Upper lobe of left lung (tissue), 6 donors: ENCODE measurements around the gene ARRB1. TPM values are rescaled to one million over a fixed set of nuclear protein-coding genes. Genes with fewer than 3 reads are reported as not detected.

Source experiments
- ATAC-seq, 2 donors: fragments of 200-7000 bp; cut with Tn5 transposase; one replicate each; pipeline ENCODE4 v1.9.1; 2022; ENCODE audit warnings: mild to moderate bottlenecking in 2 of 2, moderate library complexity in 2 of 2; ENCODE audit not compliant: low FRiP score in 2 of 2
- DNase-seq, 2 donors: peaks; one replicate each; pipeline ENCODE4 v3.0.0-alpha.2; 2019 to 2020
- H3K27ac ChIP-seq, 4 donors: fragments of 200-600 bp; sonication (generic); one replicate each; pipeline ENCODE4 v1.5.1; 2016 to 2019
- H3K27me3 ChIP-seq, 4 donors: fragments of 200-600 bp; sonication (generic); one replicate each; pipeline ENCODE4 v1.5.1; 2017 to 2019
- H3K36me3 ChIP-seq, 4 donors: fragments of 200-600 bp; sonication (generic); one replicate each; pipeline ENCODE4 v1.5.1; 2016 to 2019
- H3K4me1 ChIP-seq, 4 donors: fragments of 200-600 bp; sonication (generic); one replicate each; pipeline ENCODE4 v1.5.1; 2018 to 2019
- H3K4me3 ChIP-seq, 4 donors: fragments of 200-600 bp; sonication (generic); one replicate each; pipeline ENCODE4 v1.5.1; 2017 to 2019; ENCODE audit warnings: mild to moderate bottlenecking in 2 of 4, moderate library complexity in 1 of 4
- H3K9me3 ChIP-seq, 4 donors: fragments of 200-600 bp; sonication (generic); one replicate each; pipeline ENCODE4 v1.5.1; 2018 to 2019
- CTCF ChIP-seq, 6 experiments: fragments of 450-650 bp in 4 of 6; fragments of 200-600 bp in 2 of 6; sonication (generic) in 2 of 6; IDR thresholded peaks; one replicate each; pipeline ENCODE4 v1.5.1; 2016 to 2019; ENCODE audit warnings: antibody characterized with exemption in 6 of 6
- EP300 ChIP-seq, 4 donors: sonication (generic); formaldehyde crosslinking; IDR thresholded peaks; one replicate each; pipeline ENCODE4 v1.5.1; 2017; ENCODE audit warnings: antibody characterized with exemption in 4 of 4, control low read depth in 2 of 4
- POLR2A ChIP-seq, 4 donors: fragments of 450-650 bp; IDR thresholded peaks; one replicate each; pipeline ENCODE4 v1.5.1; 2016 to 2017; ENCODE audit warnings: antibody characterized with exemption in 4 of 4, mild to moderate bottlenecking in 2 of 4
- POLR2AphosphoS5 ChIP-seq, 2 donors: sonication (generic); formaldehyde crosslinking; IDR thresholded peaks; one replicate each; pipeline ENCODE4 v1.5.1; 2017; ENCODE audit warnings: antibody characterized with exemption in 2 of 2
- WGBS, 2 donors: methylation state at CpG; one replicate each; pipeline ENCODE4 v1.1.5; 2017 to 2018; 5-methylcytosine and 5-hydroxymethylcytosine counted together
- total RNA-seq, 6 donors: library from RNA; depleted of rRNA in 4 of 6; stranded (reverse); fragments of >200 nt in 4 of 6; gene quantifications; one replicate each; pipeline versions ENCODE4 v1.1.0 to v1.2.1, GENCODE V29; 2016 to 2021
- donor health status: DM: no; HTN: no; CAD: no; lungs with moderate emphysema.
- donor health status: DM: no; HTN: yes; CAD: no; lungs with severe emphysema.

ARRB1 gene
- total RNA-seq, 6 donors from 2014 or later, result 119 to 235 (median 170) TPM

- Histone ChIP-seq H3K9me3 (no peaks in the 10 kb centered on the region), H3K4me3 (no peak overlapping the region), H3K27me3 (peaks cover 0 to 34% (median 16%) of the 10 kb centered on the region in 4 donors), H3K36me3 (no peaks in the 10 kb centered on the region), H3K27ac (no peak overlapping the region), H3K4me1 (peaks cover 9 to 26% (median 17%) of the 10 kb centered on the region in 4 donors)
- DNase-seq (peak in 1 of 2 donors; percentile 10), ATAC-seq (no peak)
- 49 to 56% methylated on average over 10 of the region's 10 CpGs for WGBS, 2 donors
- no peak for TF ChIP-seq POLR2A (IDR thresholded peaks at IDR 0.05)
- no peak for TF ChIP-seq EP300 (IDR thresholded peaks at IDR 0.05)
- no peak for TF ChIP-seq CTCF (IDR thresholded peaks at IDR 0.05)
- no peak for TF ChIP-seq POLR2AphosphoS5 (IDR thresholded peaks at IDR 0.05)
Observed at GRCh38 chr11:75239531-75240290, 111.8 kb downstream of the ARRB1 start.

GRCh38 chr11:75238595-75239440 is 112.6 kb downstream of the ARRB1 start:
- Histone ChIP-seq H3K4me1 (peaks cover 9 to 26% (median 17%) of the 10 kb centered on the region in 4 donors), H3K9me3 (no peaks in the 10 kb centered on the region), H3K36me3 (no peaks in the 10 kb centered on the region), H3K27ac (no peak overlapping the region), H3K27me3 (peaks cover 0 to 34% (median 16%) of the 10 kb centered on the region in 4 donors), H3K4me3 (no peak overlapping the region)
- WGBS, 2 donors, result 79 to 82% methylated on average over 8 to 9 of the region's 9 CpGs
- ATAC-seq (no peak), DNase-seq (peak in 1 of 2 donors; percentile 15)
- TF ChIP-seq POLR2AphosphoS5 (IDR thresholded peaks at IDR 0.05) (no peak), CTCF (IDR thresholded peaks at IDR 0.05) (no peak), EP300 (IDR thresholded peaks at IDR 0.05) (no peak), POLR2A (IDR thresholded peaks at IDR 0.05) (no peak)

- Histone ChIP-seq H3K9me3 (no peaks in the 10 kb centered on the region), H3K27ac (no peak overlapping the region), H3K4me1 (peaks cover 9 to 21% (median 14%) of the 10 kb centered on the region in 4 donors), H3K4me3 (no peak overlapping the region), H3K36me3 (no peaks in the 10 kb centered on the region), H3K27me3 (peaks cover 0 to 21% (median 9%) of the 10 kb centered on the region in 4 donors)
- DNase-seq, result peak in 1 of 2 donors; percentile 7
- no peak for ATAC-seq
- TF ChIP-seq POLR2A (IDR thresholded peaks at IDR 0.05), result no peak
- TF ChIP-seq CTCF (IDR thresholded peaks at IDR 0.05), result no peak
- TF ChIP-seq POLR2AphosphoS5 (IDR thresholded peaks at IDR 0.05), result no peak
- TF ChIP-seq EP300 (IDR thresholded peaks at IDR 0.05), result no peak
- WGBS, 2 donors, result 81 to 91% methylated on average over 8 of the region's 8 CpGs
Observed at GRCh38 chr11:75237050-75237449, 114.4 kb downstream of the ARRB1 start.

- DNase-seq, result no peak
- no peaks in the 10 kb centered on the region for H3K36me3 ChIP-seq
Observed at GRCh38 chr11:75236062-75236461, 115.4 kb downstream of the ARRB1 start.

More at GRCh38 chr11:75236062-75236461, 115.4 kb downstream of the ARRB1 start:
- TF ChIP-seq CTCF (IDR thresholded peaks at IDR 0.05) (no peak), POLR2A (IDR thresholded peaks at IDR 0.05) (no peak), POLR2AphosphoS5 (IDR thresholded peaks at IDR 0.05) (no peak), EP300 (IDR thresholded peaks at IDR 0.05) (no peak)
- no peak overlapping the region for H3K27ac ChIP-seq
- 52 to 59% methylated on average over 8 of the region's 8 CpGs for WGBS, 2 donors
- H3K27me3 ChIP-seq, result peaks cover 0 to 17% (median 8%) of the 10 kb centered on the region in 4 donors
- no peak for ATAC-seq
- no peaks in the 10 kb centered on the region for H3K9me3 ChIP-seq
- peaks cover 9 to 11% (median 9%) of the 10 kb centered on the region in 4 donors for H3K4me1 ChIP-seq
- no peak overlapping the region for H3K4me3 ChIP-seq
